ENCODE data around the gene C1orf226.

The C1orf226 gene

GRCh38 chr1:162360237-162360873 is 21.2 kb upstream of the C1orf226 start:
- TF ChIP-seq, protein P1, sequence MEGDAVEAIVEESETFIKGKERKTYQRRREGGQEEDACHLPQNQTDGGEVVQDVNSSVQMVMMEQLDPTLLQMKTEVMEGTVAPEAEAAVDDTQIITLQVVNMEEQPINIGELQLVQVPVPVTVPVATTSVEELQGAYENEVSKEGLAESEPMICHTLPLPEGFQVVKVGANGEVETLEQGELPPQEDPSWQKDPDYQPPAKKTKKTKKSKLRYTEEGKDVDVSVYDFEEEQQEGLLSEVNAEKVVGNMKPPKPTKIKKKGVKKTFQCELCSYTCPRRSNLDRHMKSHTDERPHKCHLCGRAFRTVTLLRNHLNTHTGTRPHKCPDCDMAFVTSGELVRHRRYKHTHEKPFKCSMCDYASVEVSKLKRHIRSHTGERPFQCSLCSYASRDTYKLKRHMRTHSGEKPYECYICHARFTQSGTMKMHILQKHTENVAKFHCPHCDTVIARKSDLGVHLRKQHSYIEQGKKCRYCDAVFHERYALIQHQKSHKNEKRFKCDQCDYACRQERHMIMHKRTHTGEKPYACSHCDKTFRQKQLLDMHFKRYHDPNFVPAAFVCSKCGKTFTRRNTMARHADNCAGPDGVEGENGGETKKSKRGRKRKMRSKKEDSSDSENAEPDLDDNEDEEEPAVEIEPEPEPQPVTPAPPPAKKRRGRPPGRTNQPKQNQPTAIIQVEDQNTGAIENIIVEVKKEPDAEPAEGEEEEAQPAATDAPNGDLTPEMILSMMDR (IDR thresholded peaks at IDR 0.05): no peak

- TF ChIP-seq, protein P1 (IDR thresholded peaks at IDR 0.05): no peak
These were observed 20.7 kb upstream of the C1orf226 start for GRCh38 chr1:162360874-162361260.

- TF ChIP-seq, protein P1 (IDR thresholded peaks at IDR 0.05): no peak
These were observed 20.2 kb upstream of the C1orf226 start for GRCh38 chr1:162361349-162361748.

- TF ChIP-seq, protein P1 (IDR thresholded peaks at IDR 0.05): no peak
These were observed 17.7 kb upstream of the C1orf226 start for GRCh38 chr1:162363823-162364222.

DNA sequence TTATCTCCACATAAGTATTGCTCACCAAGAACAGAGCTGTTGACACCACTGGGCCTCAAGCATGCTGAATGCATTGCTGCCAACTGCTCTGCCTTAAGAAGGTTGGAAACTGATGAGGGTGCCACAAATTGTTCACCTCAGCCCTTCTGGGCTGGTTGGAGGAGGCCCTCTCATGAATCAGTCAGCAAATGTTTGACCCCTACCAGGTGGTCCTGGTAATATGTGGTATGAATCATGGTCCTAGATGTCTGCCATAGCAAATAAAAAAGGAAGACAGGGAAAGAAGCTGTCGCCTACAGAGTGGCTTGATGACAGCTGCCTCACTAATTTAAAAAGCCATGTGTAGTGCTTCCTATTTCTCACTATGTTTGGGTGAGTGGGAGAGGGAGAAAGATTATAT is 17.0 kb upstream of the C1orf226 start:
- TF ChIP-seq, protein P1 (IDR thresholded peaks at IDR 0.05): no peak

GRCh38 chr1:162365284-162366020 is 16.1 kb upstream of the C1orf226 start:
- TF ChIP-seq, protein P1 (IDR thresholded peaks at IDR 0.05): no peak

DNA sequence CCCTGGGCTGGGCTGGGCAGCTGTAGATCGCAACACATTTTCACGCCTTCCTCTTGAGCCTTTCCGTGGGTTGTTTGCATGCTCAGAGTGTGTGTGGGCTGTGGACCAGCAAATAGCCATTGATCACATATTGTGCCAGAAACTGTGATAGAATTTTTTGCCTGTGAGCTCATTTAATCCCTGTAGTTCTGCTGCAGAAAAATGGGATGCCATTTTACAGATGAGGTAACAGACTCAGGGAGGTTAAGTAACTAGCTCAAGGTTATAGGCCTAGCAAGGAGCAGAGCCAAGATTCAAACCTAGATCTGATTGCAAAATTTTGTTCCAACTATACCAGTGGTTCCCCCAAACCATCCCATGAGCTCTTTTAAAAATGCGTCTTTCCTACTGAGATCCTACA is 15.4 kb upstream of the C1orf226 start:
- TF ChIP-seq, protein P1 (IDR thresholded peaks at IDR 0.05): no peak

Data from LNCAP (cell line).